HFF-Myc (cell line): Measurements from ENCODE around the gene SPNS2.

ENCODE experiments used
- DNase-seq: peaks from one replicate; pipeline ENCODE4 v3.0.0-alpha.2; 2011; ENCODE audit warnings: low read depth; ENCODE audit errors: extremely low read depth
- H3K4me3 ChIP-seq: replicated peaks from 2 replicates; pipeline ENCODE4 v1.5.1; 2011; ENCODE audit warnings: low read depth, mild to moderate bottlenecking, control low read depth, low read length
- CTCF ChIP-seq: IDR thresholded peaks from 2 replicates; pipeline ENCODE4 v1.5.1; 2012; ENCODE audit warnings: mild to moderate bottlenecking, low read depth, low read length, control low read depth; ENCODE audit errors: missing control alignments

The SPNS2 gene

GRCh38 chr17:4504188-4504587 is 5.5 kb downstream of the SPNS2 start:
- H3K4me3 ChIP-seq = no peak overlapping the region
- DNase-seq = no peak
- TF ChIP-seq CTCF = no peak

- TF ChIP-seq CTCF = no peak
- DNase-seq = no peak
- no peak overlapping the region for H3K4me3 ChIP-seq
Observed at GRCh38 chr17:4505187-4505586, 6.5 kb downstream of the SPNS2 start.

DNA sequence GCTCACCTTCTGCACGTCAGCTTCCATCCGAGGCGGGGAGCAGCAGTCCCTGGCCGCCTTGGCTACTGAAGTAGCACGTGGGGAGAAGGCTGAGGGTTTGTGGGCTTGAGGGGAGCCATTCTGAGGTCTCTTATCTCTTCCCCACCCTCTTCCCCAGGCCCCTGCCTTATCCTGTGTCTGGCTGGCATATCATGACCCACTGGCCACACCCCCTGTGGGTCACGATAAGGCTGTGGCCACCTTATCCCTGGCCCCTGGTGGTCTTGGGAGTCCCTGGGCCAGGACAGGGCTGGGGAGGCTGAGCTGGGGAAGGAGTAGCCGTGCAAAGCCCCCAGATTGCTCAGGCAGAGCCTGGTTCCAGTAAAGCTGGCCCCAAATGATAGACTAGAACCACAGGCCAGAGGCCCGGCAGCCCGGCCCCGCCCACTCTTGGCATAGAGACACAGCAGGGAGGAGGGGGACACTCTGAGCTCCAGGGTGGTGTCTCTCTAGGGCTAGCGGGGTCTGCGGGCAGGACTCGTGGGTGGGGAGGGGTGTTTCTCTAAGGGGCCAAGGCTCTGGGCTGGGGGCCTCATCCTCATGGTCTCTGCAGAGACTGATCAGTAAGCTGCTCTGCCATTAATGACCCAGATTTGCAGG is 7.6 kb downstream of the SPNS2 start:
- no peak for TF ChIP-seq CTCF
- H3K4me3 ChIP-seq = no peak overlapping the region
- no peak for DNase-seq

DNA sequence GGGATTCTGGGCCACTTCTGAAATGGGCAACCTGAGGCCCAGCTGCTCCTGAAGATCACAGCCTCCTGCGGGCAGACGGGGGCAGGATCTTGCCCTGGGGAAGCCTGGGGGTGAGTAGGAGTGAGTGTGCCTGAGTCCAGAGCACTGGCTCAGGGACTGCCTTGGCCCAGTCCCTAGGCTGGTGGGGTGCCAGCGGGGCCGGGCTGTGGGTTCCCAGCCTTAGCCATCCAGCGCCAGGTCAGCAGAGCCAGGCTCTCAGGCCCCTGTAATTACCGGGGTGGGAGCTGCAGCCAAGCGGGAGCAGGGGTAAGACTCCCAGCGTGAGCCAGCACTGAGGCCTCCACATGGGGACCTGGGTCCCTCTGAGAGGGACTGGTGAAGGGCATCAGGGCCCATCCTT is 8.2 kb downstream of the SPNS2 start:
- TF ChIP-seq CTCF = no peak
- DNase-seq = no peak
- H3K4me3 ChIP-seq = no peak overlapping the region

DNA sequence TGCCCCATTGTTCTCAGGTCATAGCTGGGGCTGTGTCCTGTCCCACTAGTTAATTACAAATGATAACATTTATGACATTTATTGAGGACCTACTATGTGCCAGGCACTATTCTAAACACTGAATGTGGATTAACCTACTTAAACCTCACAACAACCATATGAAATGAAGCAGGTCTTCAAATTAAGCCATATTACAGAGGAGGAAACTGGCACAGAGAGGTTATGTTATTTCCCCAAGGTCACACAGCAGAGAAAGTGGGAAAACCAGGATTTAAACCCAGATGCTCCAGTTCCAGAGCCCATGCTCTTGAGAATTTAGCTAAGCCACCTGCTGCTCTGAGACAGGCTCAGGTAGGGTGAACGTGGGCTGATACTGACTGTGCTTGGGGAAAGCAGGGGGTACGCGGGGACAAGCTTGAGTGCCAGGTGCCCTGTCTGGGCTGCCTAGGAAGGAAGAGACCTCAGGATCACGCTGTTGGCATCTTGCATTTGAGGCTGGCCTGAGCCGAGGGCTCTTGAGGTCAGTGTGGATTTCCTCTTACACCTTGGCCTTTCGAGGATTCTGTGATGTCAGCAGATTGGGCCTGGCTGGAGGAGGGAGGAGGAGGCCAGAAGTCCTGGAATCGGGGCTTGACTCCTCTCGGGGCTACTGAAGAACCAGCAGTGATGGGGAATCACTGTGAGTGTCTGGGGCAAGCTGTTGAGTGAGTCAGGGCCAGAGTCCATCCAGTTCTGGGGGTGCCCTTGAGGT is 8.9 kb downstream of the SPNS2 start:
- DNase-seq = no peak
- H3K4me3 ChIP-seq = no peak overlapping the region
- no peak for TF ChIP-seq CTCF

DNA sequence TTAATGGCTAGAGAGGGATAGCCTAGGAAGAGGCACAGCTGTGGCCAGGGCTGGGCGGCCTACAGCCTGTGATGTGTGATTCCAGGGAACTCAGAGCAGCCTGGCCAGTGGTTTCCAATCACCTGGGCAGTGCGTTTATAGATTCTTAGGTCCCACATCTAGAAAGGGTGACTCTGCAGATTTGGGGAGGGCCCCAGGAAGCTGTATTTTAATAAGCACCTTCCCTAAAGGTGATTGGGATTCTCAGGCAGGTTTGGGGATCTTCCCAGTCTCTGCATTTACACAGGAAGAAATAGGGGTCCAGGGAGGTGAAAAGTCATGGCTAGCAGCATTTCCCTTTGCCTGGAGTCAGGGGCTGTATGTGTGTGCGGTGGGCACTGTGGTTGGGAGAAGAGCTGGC is 9.5 kb downstream of the SPNS2 start:
- no peak for TF ChIP-seq CTCF
- DNase-seq = no peak
- no peak overlapping the region for H3K4me3 ChIP-seq
